MM.1S (cell line): Measurements from ENCODE around the gene AUTS2.

ENCODE experiments used
- DNase-seq: peaks from one replicate; pipeline ENCODE4 v3.0.0-alpha.2; 2015
- H2AFZ ChIP-seq: fragments of 300-600 bp; sonication (generic); 2 replicates; pipeline ENCODE4 v1.6.0; 2016; ENCODE audit warnings: antibody characterized with exemption, low read length
- H3F3A ChIP-seq: fragments of 300-600 bp; sonication (generic); 2 replicates; pipeline ENCODE4 v1.6.1; 2016; ENCODE audit warnings: mild to moderate bottlenecking, antibody characterized with exemption, low read length, moderate library complexity, mixed read lengths; ENCODE audit not compliant: insufficient read depth
- H3K27ac ChIP-seq: fragments of 300-600 bp; sonication (generic); 2 replicates; pipeline ENCODE4 v1.5.1; 2016; ENCODE audit warnings: mild to moderate bottlenecking, low read length
- H3K27me3 ChIP-seq: fragments of 300-600 bp; sonication (generic); replicated peaks from 2 replicates; pipeline ENCODE4 v1.6.0; 2016; ENCODE audit warnings: low read length; ENCODE audit not compliant: insufficient read depth
- H3K36me3 ChIP-seq: fragments of 300-600 bp; sonication (generic); replicated peaks from 2 replicates; pipeline ENCODE4 v1.6.1; 2016; ENCODE audit warnings: mild to moderate bottlenecking, low read length, mixed read lengths; ENCODE audit not compliant: insufficient read depth
- H3K4me1 ChIP-seq: fragments of 300-600 bp; sonication (generic); 2 replicates; pipeline ENCODE4 v1.6.1; 2016; ENCODE audit warnings: low read length, mixed read lengths
- H3K4me2 ChIP-seq: fragments of 300-600 bp; sonication (generic); 2 replicates; pipeline ENCODE4 v1.6.0; 2016; ENCODE audit warnings: low read depth, low read length
- H3K4me3 ChIP-seq: fragments of 300-600 bp; sonication (generic); 2 replicates; pipeline ENCODE4 v1.5.1; 2016; ENCODE audit warnings: low read length, mixed read lengths
- H3K79me2 ChIP-seq: fragments of 300-600 bp; sonication (generic); 2 replicates; pipeline ENCODE4 v1.6.1; 2016; ENCODE audit warnings: mixed run types, low read length, mixed read lengths
- H3K9ac ChIP-seq: fragments of 300-600 bp; sonication (generic); 2 replicates; pipeline ENCODE4 v1.6.1; 2016; ENCODE audit warnings: low read length, mixed read lengths
- H3K9me2 ChIP-seq: fragments of 300-600 bp; sonication (generic); replicated peaks from 2 replicates; pipeline ENCODE4 v1.6.1; 2016; ENCODE audit warnings: mild to moderate bottlenecking, low read length, mixed read lengths; ENCODE audit not compliant: insufficient read depth
- H3K9me3 ChIP-seq: fragments of 300-600 bp; sonication (generic); replicated peaks from 2 replicates; pipeline ENCODE4 v1.6.1; 2016; ENCODE audit warnings: mild to moderate bottlenecking, low read length, mixed read lengths; ENCODE audit not compliant: insufficient read depth
- H4K20me1 ChIP-seq: fragments of 300-600 bp; sonication (generic); 2 replicates; pipeline ENCODE4 v1.6.1; 2016; ENCODE audit warnings: mild to moderate bottlenecking, low read length, moderate library complexity, mixed read lengths; ENCODE audit not compliant: insufficient read depth
- CTCF ChIP-seq: fragments of 300-600 bp; sonication (generic); IDR thresholded peaks from 2 replicates; pipeline ENCODE4 v1.5.1; 2016; ENCODE audit warnings: antibody characterized with exemption, low read length, mixed read lengths
- EZH2 ChIP-seq: fragments of 300-600 bp; sonication (generic); optimal IDR thresholded peaks from 2 replicates; pipeline ENCODE3; 2017; ENCODE audit warnings: low read depth, mild to moderate bottlenecking, antibody characterized with exemption, low read length, mixed read lengths
- EZH2phosphoT487 ChIP-seq: fragments of 300-600 bp; sonication (generic); IDR thresholded peaks from 2 replicates; pipeline ENCODE4 v1.6.1; 2018; ENCODE audit warnings: antibody characterized with exemption, low read length

AUTS2 gene

DNA sequence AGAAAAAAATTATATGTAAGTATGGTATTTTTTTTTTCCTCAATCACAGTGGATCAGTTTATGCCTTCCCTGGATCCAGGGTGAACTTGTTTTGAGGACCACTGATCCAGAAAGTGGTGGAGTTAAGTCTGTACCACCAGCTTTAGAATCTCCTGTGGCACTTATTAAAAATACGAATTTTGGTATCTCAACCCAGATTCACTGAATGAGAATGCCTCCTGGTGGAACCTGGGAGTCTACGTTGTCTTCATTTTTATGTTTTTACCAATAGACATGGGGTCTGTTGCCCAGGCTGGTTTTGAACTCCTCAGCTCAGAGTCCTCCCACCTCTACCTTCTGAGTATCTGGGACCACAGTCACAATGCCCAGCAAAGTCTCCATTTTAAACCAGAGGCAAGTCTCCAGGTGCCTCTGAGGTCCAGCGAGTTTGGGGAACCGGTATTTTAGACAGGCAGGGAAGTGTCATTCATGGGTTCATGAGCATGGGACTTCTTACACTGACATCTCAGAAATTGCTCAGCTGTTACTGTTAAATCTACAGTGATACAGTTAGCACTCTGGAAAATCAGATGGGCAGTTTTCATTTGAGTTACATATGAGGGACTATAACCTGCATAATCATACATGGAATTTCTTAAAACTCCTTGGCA is 200.9 kb downstream of the AUTS2 start:
- H2AFZ ChIP-seq = no peak overlapping the region
- no peaks in the 10 kb centered on the region for H3F3A ChIP-seq
- no peaks in the 10 kb centered on the region for H3K4me1 ChIP-seq
- no peaks in the 10 kb centered on the region for H4K20me1 ChIP-seq
- H3K9me2 ChIP-seq = no peaks in the 10 kb centered on the region
- no peaks in the 10 kb centered on the region for H3K27me3 ChIP-seq
- H3K79me2 ChIP-seq = no peaks in the 10 kb centered on the region
- TF ChIP-seq EZH2 = no peak
- no peak for TF ChIP-seq EZH2phosphoT487
- no peak for TF ChIP-seq CTCF
- H3K4me2 ChIP-seq = no peak overlapping the region
- no peak overlapping the region for H3K4me3 ChIP-seq
- DNase-seq = no peak
- no peaks in the 10 kb centered on the region for H3K9me3 ChIP-seq
- no peaks in the 10 kb centered on the region for H3K36me3 ChIP-seq
- H3K27ac ChIP-seq = no peak overlapping the region
- no peak overlapping the region for H3K9ac ChIP-seq

DNA sequence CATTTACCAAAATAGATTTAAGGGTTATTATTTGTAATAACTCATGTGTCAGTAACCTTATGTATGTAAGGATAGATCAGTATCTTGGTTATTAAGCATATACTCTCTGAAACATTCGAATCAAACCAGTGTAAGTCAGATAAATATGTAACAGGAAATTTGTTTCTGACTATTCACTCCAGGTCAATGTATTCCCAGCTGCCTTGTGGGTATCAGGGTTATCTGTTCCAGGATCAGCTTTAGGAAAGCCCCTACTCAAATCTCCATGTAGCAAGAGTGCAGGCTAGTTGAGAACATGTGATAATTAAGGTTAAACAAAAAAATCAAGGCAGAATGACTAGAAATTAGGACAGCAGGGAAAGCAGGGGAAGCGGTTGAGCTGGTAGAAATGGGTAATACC is 201.7 kb downstream of the AUTS2 start:
- H3K4me3 ChIP-seq = no peak overlapping the region
- no peak overlapping the region for H2AFZ ChIP-seq
- H3K9me2 ChIP-seq = no peaks in the 10 kb centered on the region
- DNase-seq = no peak
- H3K9me3 ChIP-seq = no peaks in the 10 kb centered on the region
- no peaks in the 10 kb centered on the region for H4K20me1 ChIP-seq
- no peaks in the 10 kb centered on the region for H3F3A ChIP-seq
- H3K4me2 ChIP-seq = no peak overlapping the region
- no peak overlapping the region for H3K27ac ChIP-seq
- H3K4me1 ChIP-seq = no peaks in the 10 kb centered on the region
- no peaks in the 10 kb centered on the region for H3K79me2 ChIP-seq
- H3K36me3 ChIP-seq = no peaks in the 10 kb centered on the region
- no peak overlapping the region for H3K9ac ChIP-seq
- TF ChIP-seq CTCF = no peak
- no peaks in the 10 kb centered on the region for H3K27me3 ChIP-seq

- H3K27ac ChIP-seq = no peak overlapping the region
- TF ChIP-seq EZH2 = no peak
- no peak for TF ChIP-seq EZH2phosphoT487
- no peak for TF ChIP-seq CTCF
- H3K4me1 ChIP-seq = no peaks in the 10 kb centered on the region
- H3K9me3 ChIP-seq = no peaks in the 10 kb centered on the region
- H3K79me2 ChIP-seq = no peaks in the 10 kb centered on the region
- no peak for DNase-seq
- H3K27me3 ChIP-seq = no peaks in the 10 kb centered on the region
- H3K9ac ChIP-seq = no peak overlapping the region
- H4K20me1 ChIP-seq = no peaks in the 10 kb centered on the region
- H2AFZ ChIP-seq = no peak overlapping the region
- H3K4me2 ChIP-seq = no peak overlapping the region
- no peaks in the 10 kb centered on the region for H3K9me2 ChIP-seq
- no peak overlapping the region for H3K4me3 ChIP-seq
- no peaks in the 10 kb centered on the region for H3F3A ChIP-seq
- no peaks in the 10 kb centered on the region for H3K36me3 ChIP-seq
These were observed 202.2 kb downstream of the AUTS2 start for GRCh38 chr7:69800495-69800894.
